ENCODE results near the gene SMIM35.

DNA sequence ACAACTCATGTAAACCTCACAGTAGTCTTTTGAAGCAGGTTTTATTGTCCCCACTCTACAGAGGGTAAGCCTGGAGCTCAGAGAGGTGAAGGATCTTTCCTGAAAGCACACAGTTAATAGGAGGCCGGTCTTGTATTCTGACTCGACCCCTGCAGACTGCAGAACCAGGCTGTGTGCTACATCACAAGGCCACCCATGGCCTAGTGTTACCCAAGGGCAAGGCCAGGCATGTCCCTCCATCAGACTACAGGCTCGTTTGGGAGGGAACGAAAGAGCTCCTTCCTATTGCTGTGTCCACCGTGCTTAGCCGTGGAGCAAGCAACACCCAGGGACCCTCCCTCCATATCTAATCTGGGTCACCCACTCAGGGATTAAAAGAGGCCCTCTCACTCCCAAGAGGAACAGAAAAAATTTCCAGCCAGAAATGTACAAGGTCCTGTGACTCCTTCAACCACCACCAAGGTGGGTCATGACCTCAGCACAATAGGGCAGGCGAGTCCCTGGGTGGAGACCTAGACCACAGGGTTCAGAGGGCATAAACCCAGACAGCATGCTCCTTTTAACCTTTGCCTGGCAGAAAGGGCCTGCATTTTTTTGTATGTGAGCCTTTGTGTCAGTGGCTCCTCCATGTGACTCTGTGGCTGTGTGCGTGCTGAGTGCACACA, 6.3 kb upstream of the SMIM35 start:
- TF ChIP-seq, protein P1, sequence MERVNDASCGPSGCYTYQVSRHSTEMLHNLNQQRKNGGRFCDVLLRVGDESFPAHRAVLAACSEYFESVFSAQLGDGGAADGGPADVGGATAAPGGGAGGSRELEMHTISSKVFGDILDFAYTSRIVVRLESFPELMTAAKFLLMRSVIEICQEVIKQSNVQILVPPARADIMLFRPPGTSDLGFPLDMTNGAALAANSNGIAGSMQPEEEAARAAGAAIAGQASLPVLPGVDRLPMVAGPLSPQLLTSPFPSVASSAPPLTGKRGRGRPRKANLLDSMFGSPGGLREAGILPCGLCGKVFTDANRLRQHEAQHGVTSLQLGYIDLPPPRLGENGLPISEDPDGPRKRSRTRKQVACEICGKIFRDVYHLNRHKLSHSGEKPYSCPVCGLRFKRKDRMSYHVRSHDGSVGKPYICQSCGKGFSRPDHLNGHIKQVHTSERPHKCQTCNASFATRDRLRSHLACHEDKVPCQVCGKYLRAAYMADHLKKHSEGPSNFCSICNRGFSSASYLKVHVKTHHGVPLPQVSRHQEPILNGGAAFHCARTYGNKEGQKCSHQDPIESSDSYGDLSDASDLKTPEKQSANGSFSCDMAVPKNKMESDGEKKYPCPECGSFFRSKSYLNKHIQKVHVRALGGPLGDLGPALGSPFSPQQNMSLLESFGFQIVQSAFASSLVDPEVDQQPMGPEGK (CRISPR knock-in tag; IDR thresholded peaks at IDR 0.05; ENCODE audit: borderline replicate concordance), result no peak
- TF ChIP-seq RARB (CRISPR knock-in tag; IDR thresholded peaks at IDR 0.05) (no peak), ARNTL (CRISPR knock-in tag; IDR thresholded peaks at IDR 0.05; ENCODE audit: borderline replicate concordance, low read depth) (no peak), SNAI2 (CRISPR knock-in tag; IDR thresholded peaks at IDR 0.05) (no peak), ZFP30 (CRISPR knock-in tag; IDR thresholded peaks at IDR 0.05) (no peak)

All from SK-N-SH treated with all-trans-retinoic acid at 6 μM for 48 hours (cell line).